Measurements from ENCODE around the gene SLC22A5.
A peak's percentile ranks its signal among the peaks of the same experiment; 100 is the strongest.

The SLC22A5 gene

DNA sequence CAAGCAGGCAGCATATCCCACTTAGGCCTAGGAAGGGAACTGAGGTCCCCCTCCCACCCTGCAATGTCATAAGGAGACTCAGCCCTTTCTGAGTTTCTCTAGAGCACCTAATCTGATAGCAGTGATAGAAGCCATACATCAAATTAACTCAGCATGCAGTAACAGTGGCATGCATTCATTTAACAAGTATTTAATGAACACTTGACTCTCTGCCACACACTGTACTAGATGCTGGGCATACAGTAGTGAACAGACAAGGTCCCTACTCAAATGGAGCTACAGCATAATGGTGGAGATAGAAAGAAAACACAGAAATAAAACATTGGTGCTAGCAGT, 58.6 kb downstream of the SLC22A5 start:
- TF ChIP-seq EZH2phosphoT487 (IDR thresholded peaks at IDR 0.05; ENCODE audit: borderline replicate concordance) (no peak), CTCF (conservative IDR thresholded peaks at IDR 0.05; ENCODE audit: low read length) (no peak)
- H3K27me3 ChIP-seq (ENCODE audit: insufficient read depth, low read length, poor library complexity, severe bottlenecking): no peaks in the 10 kb centered on the region
- peaks cover 86% of the 10 kb centered on the region for H3K4me1 ChIP-seq (ENCODE audit: insufficient read depth, low read length, poor library complexity, severe bottlenecking)
- peaks cover 95% of the 10 kb centered on the region for H3K79me2 ChIP-seq (ENCODE audit: insufficient read depth, low read length)
- H3F3A ChIP-seq (ENCODE audit: low read depth): peaks cover 3% of the 10 kb centered on the region; the same call in 1 of the 2 replicates
- H3K9me2 ChIP-seq (replicated peaks; ENCODE audit: low read depth, low read length): no peaks in the 10 kb centered on the region
- peak overlapping the region; percentile 93 for H3K4me3 ChIP-seq (ENCODE audit: low read length, poor library complexity, severe bottlenecking)
- H4K20me1 ChIP-seq (ENCODE audit: insufficient read depth, low read length, poor library complexity, severe bottlenecking): no peaks in the 10 kb centered on the region
- peak overlapping the region; percentile 98 for H3K4me2 ChIP-seq (ENCODE audit: low read depth, low read length, poor library complexity, severe bottlenecking)
- H3K9ac ChIP-seq (ENCODE audit: low read depth, low read length, poor library complexity, severe bottlenecking): peak overlapping the region; percentile 100
- no peaks in the 10 kb centered on the region for H3K9me3 ChIP-seq (ENCODE audit: insufficient read depth, low read depth, low read length)
- H2AFZ ChIP-seq (ENCODE audit: low read length): no peak overlapping the region
- H3K36me3 ChIP-seq (ENCODE audit: insufficient read depth, low read length): peaks cover 6% of the 10 kb centered on the region; the same call in 1 of the 2 replicates

- Histone ChIP-seq H3F3A (ENCODE audit: low read depth) (peaks cover 3% of the 10 kb centered on the region; the same call in 1 of the 2 replicates), H3K4me3 (ENCODE audit: low read length, poor library complexity, severe bottlenecking) (no peak overlapping the region), H3K9me2 (replicated peaks; ENCODE audit: low read depth, low read length) (no peaks in the 10 kb centered on the region), H3K9ac (ENCODE audit: low read depth, low read length, poor library complexity, severe bottlenecking) (peak overlapping the region; percentile 100), H2AFZ (ENCODE audit: low read length) (no peak overlapping the region), H3K4me2 (ENCODE audit: low read depth, low read length, poor library complexity, severe bottlenecking) (peak overlapping the region; percentile 98), H3K4me1 (ENCODE audit: insufficient read depth, low read length, poor library complexity, severe bottlenecking) (peaks cover 79% of the 10 kb centered on the region), H3K36me3 (ENCODE audit: insufficient read depth, low read length) (peaks cover 6% of the 10 kb centered on the region; the same call in 1 of the 2 replicates), H3K79me2 (ENCODE audit: insufficient read depth, low read length) (peaks cover 92% of the 10 kb centered on the region), H3K27me3 (ENCODE audit: insufficient read depth, low read length, poor library complexity, severe bottlenecking) (no peaks in the 10 kb centered on the region), H3K9me3 (ENCODE audit: insufficient read depth, low read depth, low read length) (no peaks in the 10 kb centered on the region), H4K20me1 (ENCODE audit: insufficient read depth, low read length, poor library complexity, severe bottlenecking) (no peaks in the 10 kb centered on the region)
- no peak for TF ChIP-seq CTCF (conservative IDR thresholded peaks at IDR 0.05; ENCODE audit: low read length)
These were observed 59.3 kb downstream of the SLC22A5 start for GRCh38 chr5:132428484-132429462.

DNA sequence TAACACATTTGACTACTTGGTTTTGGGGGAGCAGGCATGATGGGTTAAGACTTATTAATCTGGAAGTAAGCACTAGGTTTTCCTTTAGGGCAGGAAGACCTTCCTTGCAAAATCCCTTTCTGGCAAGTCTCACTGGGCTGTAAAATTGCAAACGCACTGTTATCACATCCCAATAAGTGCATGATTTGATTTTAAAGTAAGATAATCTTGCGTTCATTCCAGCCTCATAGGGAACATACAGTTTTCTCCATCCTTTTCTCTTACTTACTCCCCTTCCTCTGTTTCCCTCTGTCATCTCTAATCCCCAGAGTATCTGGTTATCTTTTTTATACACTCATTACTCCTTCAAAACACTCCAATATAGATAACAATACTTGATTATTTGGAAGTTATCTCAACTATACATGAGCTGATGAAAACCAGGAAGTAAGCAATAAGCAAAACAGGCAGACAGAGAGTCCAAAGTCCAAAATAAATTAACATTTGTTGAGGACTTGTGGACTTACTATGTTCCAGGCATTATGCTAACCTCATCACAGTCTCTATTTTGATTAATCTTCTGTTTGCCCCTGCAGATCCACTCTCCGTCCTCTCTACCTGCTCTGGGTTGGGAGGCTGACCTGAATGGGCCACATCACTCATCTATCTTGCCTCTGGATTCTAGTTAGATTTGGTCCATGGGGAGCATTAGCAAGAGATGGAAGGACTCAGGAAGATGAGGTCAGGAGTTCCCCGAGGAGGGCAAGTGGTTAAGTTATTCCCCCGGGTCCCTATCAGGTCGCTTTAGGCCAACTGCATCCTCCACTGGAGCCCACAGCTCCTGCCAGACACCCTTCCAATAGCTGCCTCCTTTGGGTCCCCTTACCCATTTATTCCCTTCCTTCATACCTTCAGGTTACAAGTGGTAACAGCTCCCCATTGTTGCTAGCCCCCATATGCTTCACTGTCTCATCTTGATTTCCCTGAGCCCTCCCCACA, 60.2 kb downstream of the SLC22A5 start:
- Histone ChIP-seq H3K9ac (ENCODE audit: low read depth, low read length, poor library complexity, severe bottlenecking) (peak overlapping the region; percentile 100), H3K4me2 (ENCODE audit: low read depth, low read length, poor library complexity, severe bottlenecking) (peak overlapping the region; percentile 26), H3K36me3 (ENCODE audit: insufficient read depth, low read length) (peaks cover 6% of the 10 kb centered on the region; the same call in 1 of the 2 replicates), H3K4me3 (ENCODE audit: low read length, poor library complexity, severe bottlenecking) (no peak overlapping the region), H4K20me1 (ENCODE audit: insufficient read depth, low read length, poor library complexity, severe bottlenecking) (no peaks in the 10 kb centered on the region), H3F3A (ENCODE audit: low read depth) (peaks cover 3% of the 10 kb centered on the region; the same call in 1 of the 2 replicates), H3K79me2 (ENCODE audit: insufficient read depth, low read length) (peaks cover 90% of the 10 kb centered on the region), H3K27me3 (ENCODE audit: insufficient read depth, low read length, poor library complexity, severe bottlenecking) (no peaks in the 10 kb centered on the region), H3K4me1 (ENCODE audit: insufficient read depth, low read length, poor library complexity, severe bottlenecking) (peaks cover 69% of the 10 kb centered on the region), H2AFZ (ENCODE audit: low read length) (no peak overlapping the region), H3K9me2 (replicated peaks; ENCODE audit: low read depth, low read length) (no peaks in the 10 kb centered on the region), H3K9me3 (ENCODE audit: insufficient read depth, low read depth, low read length) (no peaks in the 10 kb centered on the region)
- TF ChIP-seq CTCF (conservative IDR thresholded peaks at IDR 0.05; ENCODE audit: low read length) (no peak), EZH2phosphoT487 (IDR thresholded peaks at IDR 0.05; ENCODE audit: borderline replicate concordance) (no peak)
